Measurements from ENCODE around the gene BAZ2A. TPM values are rescaled to one million over a fixed set of nuclear protein-coding genes. Genes with fewer than 3 reads are reported as not detected.

BAZ2A gene
- total and polyA plus RNA-seq, 2 experiments from 2014 or later: 109 to 111 TPM

- Histone ChIP-seq H3K4me2 (no peak overlapping the region), H3K27me3 (ENCODE audit: insufficient read depth) (no peaks in the 10 kb centered on the region), H2AFZ (no peak overlapping the region), H4K20me1 (replicated peaks; ENCODE audit: insufficient read depth) (no peaks in the 10 kb centered on the region), H3K4me3 (no peak overlapping the region), H3K4me1 (ENCODE audit: insufficient read depth) (no peaks in the 10 kb centered on the region), H3F3A (replicated peaks; ENCODE audit: low read depth) (peaks cover 5% of the 10 kb centered on the region; the same call in 1 of the 2 replicates), H3K9me2 (ENCODE audit: insufficient read depth) (no peaks in the 10 kb centered on the region), H3K27ac (ENCODE audit: low read depth) (peak overlapping the region; percentile 63; the same call in 1 of the 2 replicates), H3K79me2 (replicated peaks; ENCODE audit: insufficient read depth) (no peaks in the 10 kb centered on the region), H3K36me3 (ENCODE audit: insufficient read depth) (no peaks in the 10 kb centered on the region; the same call in 1 of the 2 replicates)
- TF ChIP-seq, protein P1, sequence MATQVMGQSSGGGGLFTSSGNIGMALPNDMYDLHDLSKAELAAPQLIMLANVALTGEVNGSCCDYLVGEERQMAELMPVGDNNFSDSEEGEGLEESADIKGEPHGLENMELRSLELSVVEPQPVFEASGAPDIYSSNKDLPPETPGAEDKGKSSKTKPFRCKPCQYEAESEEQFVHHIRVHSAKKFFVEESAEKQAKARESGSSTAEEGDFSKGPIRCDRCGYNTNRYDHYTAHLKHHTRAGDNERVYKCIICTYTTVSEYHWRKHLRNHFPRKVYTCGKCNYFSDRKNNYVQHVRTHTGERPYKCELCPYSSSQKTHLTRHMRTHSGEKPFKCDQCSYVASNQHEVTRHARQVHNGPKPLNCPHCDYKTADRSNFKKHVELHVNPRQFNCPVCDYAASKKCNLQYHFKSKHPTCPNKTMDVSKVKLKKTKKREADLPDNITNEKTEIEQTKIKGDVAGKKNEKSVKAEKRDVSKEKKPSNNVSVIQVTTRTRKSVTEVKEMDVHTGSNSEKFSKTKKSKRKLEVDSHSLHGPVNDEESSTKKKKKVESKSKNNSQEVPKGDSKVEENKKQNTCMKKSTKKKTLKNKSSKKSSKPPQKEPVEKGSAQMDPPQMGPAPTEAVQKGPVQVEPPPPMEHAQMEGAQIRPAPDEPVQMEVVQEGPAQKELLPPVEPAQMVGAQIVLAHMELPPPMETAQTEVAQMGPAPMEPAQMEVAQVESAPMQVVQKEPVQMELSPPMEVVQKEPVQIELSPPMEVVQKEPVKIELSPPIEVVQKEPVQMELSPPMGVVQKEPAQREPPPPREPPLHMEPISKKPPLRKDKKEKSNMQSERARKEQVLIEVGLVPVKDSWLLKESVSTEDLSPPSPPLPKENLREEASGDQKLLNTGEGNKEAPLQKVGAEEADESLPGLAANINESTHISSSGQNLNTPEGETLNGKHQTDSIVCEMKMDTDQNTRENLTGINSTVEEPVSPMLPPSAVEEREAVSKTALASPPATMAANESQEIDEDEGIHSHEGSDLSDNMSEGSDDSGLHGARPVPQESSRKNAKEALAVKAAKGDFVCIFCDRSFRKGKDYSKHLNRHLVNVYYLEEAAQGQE (IDR thresholded peaks at IDR 0.05; ENCODE audit: unreplicated experiment): no peak
- TF ChIP-seq ZNF331 (CRISPR knock-in tag; IDR thresholded peaks at IDR 0.05; ENCODE audit: low read depth) (no peak), ZNF114 (CRISPR knock-in tag; IDR thresholded peaks at IDR 0.05) (no peak), JUNB (IDR thresholded peaks at IDR 0.05; ENCODE audit: unreplicated experiment) (no peak), CREB1 (CRISPR knock-in tag; IDR thresholded peaks at IDR 0.05; ENCODE audit: low read depth) (no peak), NANOG (IDR thresholded peaks at IDR 0.05; ENCODE audit: borderline replicate concordance) (no peak), EZH2phosphoT487 (IDR thresholded peaks at IDR 0.05; ENCODE audit: unreplicated experiment) (no peak), CTCF (conservative IDR thresholded peaks at IDR 0.05; ENCODE audit: low read depth in 2 of 2) (no peak), POLR2AphosphoS5 (IDR thresholded peaks at IDR 0.05; ENCODE audit: low read depth) (no peak)
- TF ChIP-seq, protein P2, sequence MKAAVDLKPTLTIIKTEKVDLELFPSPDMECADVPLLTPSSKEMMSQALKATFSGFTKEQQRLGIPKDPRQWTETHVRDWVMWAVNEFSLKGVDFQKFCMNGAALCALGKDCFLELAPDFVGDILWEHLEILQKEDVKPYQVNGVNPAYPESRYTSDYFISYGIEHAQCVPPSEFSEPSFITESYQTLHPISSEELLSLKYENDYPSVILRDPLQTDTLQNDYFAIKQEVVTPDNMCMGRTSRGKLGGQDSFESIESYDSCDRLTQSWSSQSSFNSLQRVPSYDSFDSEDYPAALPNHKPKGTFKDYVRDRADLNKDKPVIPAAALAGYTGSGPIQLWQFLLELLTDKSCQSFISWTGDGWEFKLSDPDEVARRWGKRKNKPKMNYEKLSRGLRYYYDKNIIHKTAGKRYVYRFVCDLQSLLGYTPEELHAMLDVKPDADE (IDR thresholded peaks at IDR 0.05): no peak
- no peak overlapping the region for H3K4me3 Mint-ChIP-seq
- H3K27ac Mint-ChIP-seq: no peak overlapping the region
- peaks cover 5% of the 10 kb centered on the region; the same call in 1 of the 3 replicates for H3K36me3 Mint-ChIP-seq (ENCODE audit: low read depth)
- no peaks in the 10 kb centered on the region for H3K9me3 Mint-ChIP-seq
- ATAC-seq: no peak
- peaks cover 6% of the 10 kb centered on the region; the same call in 2 of the 3 replicates for H3K4me1 Mint-ChIP-seq
- no peak for DNase-seq (ENCODE audit: low spot score)
- no peaks in the 10 kb centered on the region for H3K27me3 Mint-ChIP-seq (ENCODE audit: insufficient read depth, low read depth, poor library complexity)
These were observed 57.8 kb downstream of the BAZ2A start for GRCh38 chr12:56572288-56572687.
